Prostate gland (tissue), 2 donors: Measurements from ENCODE around the gene FCGR3A.
"Not testable (repeated sequence)": the region's sequence is repeated elsewhere in the genome, so short reads cannot be mapped to it uniquely, and the experiment has no call there.

Experiments
- POLR2A ChIP-seq: fragments of 450-650 bp; IDR thresholded peaks from one replicate; pipeline ENCODE4 v1.6.1; 2016; ENCODE audit warnings: antibody characterized with exemption, mild to moderate bottlenecking
- POLR2AphosphoS5 ChIP-seq: sonication (generic); formaldehyde crosslinking; IDR thresholded peaks from one replicate; pipeline ENCODE4 v1.6.1; 2017; ENCODE audit warnings: antibody characterized with exemption
- TF ChIP-seq, protein P1 (sequence below), 4 experiments: fragments of 200-600 bp in 2 of 4; fragments of 450-650 bp in 2 of 4; sonication (generic) in 2 of 4; IDR thresholded peaks; 1 replicate in 3 of 4; 2 replicates in 1 of 4; pipeline ENCODE4 v1.5.1; 2016 to 2019; ENCODE audit warnings: antibody characterized with exemption in 4 of 4, mild to moderate bottlenecking in 2 of 4, moderate library complexity in 2 of 4

DNA sequence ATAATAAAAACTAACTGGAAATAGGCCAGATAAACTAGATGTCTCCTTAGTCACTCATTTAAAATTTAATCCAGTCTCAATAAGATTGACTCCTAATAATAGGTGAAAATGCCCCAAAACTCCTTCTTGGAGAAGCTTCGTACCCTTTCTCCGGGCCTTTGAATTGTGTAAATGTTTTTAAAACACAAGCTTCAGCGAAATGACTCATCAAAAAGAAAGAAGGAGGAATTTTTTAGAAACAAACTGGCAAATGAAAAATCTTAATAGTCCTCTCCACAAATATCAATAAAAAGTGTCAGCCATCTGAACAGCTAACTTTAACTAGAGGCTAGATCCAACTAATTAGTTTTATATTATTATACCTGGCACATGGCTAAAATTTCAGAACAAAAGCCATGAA, 47.5 kb upstream of the FCGR3A start:
- TF ChIP-seq, protein P1, sequence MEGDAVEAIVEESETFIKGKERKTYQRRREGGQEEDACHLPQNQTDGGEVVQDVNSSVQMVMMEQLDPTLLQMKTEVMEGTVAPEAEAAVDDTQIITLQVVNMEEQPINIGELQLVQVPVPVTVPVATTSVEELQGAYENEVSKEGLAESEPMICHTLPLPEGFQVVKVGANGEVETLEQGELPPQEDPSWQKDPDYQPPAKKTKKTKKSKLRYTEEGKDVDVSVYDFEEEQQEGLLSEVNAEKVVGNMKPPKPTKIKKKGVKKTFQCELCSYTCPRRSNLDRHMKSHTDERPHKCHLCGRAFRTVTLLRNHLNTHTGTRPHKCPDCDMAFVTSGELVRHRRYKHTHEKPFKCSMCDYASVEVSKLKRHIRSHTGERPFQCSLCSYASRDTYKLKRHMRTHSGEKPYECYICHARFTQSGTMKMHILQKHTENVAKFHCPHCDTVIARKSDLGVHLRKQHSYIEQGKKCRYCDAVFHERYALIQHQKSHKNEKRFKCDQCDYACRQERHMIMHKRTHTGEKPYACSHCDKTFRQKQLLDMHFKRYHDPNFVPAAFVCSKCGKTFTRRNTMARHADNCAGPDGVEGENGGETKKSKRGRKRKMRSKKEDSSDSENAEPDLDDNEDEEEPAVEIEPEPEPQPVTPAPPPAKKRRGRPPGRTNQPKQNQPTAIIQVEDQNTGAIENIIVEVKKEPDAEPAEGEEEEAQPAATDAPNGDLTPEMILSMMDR (IDR thresholded peaks at IDR 0.05): not testable (repeated sequence)
- TF ChIP-seq POLR2AphosphoS5, POLR2A: not testable (repeated sequence)
